Measurements from ENCODE around the gene KRT13. TPM values are rescaled to one million over a fixed set of nuclear protein-coding genes. Genes with fewer than 3 reads are reported as not detected.

Gene KRT13
- total RNA-seq, 1 experiment from 2014 or later = not detected

DNA sequence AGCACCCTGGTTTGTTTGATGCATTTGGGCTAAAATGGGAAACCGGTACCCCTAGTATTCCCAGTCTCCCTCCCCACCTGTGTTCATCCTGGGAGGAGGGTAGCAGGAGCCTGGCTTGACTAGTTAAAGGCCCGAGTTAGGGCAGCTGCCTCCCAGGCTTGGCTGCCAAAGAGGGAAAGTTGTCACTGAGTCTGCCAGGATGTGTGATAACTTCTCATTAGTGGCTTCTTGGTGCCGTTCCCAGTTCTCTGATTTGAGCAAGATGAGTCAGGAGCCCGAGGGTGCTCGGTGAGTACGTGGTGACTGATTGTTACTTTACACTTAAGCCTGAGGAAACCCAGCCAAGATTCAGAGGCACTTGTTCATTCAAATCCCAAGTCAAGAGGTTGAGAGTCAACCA is 40.7 kb downstream of the KRT13 start:
- Histone ChIP-seq H3K27ac (no peak overlapping the region), H3K36me3 (no peaks in the 10 kb centered on the region), H3K4me3 (no peak overlapping the region), H3K9me3 (replicated peaks) (no peaks in the 10 kb centered on the region), H3K4me1 (replicated peaks) (no peaks in the 10 kb centered on the region; the same call in 1 of the 2 replicates), H3K27me3 (replicated peaks) (no peaks in the 10 kb centered on the region)
- DNase-seq (ENCODE audit: low read depth in 1 of 2, low spot score in 2 of 2) = peak in 1 of 2 experiments; percentile 31

DNA sequence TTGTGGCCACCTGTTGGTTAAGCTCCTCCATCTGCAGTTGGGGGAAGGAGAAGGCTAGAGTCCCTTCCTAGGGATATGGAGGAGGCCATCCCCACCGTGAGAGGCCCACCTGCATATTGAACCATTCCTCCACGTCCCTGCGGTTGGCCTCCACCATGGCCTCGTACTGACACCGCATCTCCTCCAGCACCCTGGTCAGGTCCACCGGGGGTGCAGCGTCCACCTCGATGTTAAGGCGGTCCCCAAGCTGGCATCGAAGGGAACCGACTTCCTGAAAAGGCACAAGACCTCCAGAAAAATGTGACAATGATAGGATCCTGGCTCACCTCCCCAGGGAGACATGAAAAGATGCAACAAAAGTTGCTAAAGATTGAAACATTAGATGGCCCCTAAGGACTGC is 41.2 kb downstream of the KRT13 start:
- no peaks in the 10 kb centered on the region for H3K27me3 ChIP-seq (replicated peaks)
- H3K9me3 ChIP-seq (replicated peaks) = no peaks in the 10 kb centered on the region
- H3K27ac ChIP-seq = no peak overlapping the region
- no peak overlapping the region for H3K4me3 ChIP-seq
- H3K36me3 ChIP-seq = no peaks in the 10 kb centered on the region
- no peak for DNase-seq (ENCODE audit: low read depth in 1 of 2, low spot score in 2 of 2)
- no peaks in the 10 kb centered on the region; the same call in 1 of the 2 replicates for H3K4me1 ChIP-seq (replicated peaks)

DNA sequence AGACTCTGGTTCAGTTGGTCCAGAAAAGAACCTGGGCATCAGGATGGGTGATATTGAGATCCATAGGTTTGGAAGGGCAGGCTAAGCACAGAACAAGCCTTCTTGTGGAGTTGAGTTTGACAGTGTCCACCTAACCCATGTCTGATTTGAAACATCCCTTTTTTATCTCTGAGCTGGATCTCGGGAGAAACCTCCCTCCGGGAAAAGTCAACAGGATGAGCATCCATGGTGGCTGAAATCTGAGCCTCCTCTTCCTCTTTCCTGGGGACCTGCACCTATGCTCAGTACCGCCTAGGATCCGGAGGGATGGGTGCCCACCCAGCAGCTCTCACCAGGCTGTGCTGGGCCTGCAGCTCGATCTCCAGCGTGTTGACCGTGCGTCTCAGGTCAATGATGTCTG is 41.7 kb downstream of the KRT13 start:
- no peaks in the 10 kb centered on the region for H3K36me3 ChIP-seq
- DNase-seq (ENCODE audit: low read depth in 1 of 2, low spot score in 2 of 2) = no peak

DNA sequence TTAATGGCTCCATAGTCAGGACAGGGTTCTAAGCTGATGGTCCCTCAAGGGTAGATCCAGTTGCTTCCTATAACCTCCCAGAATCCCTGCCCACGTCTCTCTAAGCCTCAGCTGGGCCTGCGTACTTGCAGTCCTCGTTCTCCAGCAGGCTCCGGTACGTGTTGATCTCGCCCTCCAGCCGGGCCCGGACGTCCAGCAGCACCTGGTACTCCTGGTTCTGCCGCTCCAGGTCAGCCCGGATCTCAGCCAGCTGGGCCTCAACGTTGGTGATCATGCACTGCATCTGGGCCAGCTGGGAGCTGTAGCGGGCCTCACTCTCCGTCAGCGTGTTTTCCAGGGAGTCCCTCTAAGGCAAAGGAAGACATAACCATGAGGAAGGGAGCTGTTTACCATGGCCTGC is 42.7 kb downstream of the KRT13 start:
- H3K27ac ChIP-seq = no peak overlapping the region
- H3K4me1 ChIP-seq (replicated peaks) = peaks cover 4% of the 10 kb centered on the region; the same call in 1 of the 2 replicates
- H3K27me3 ChIP-seq (replicated peaks) = no peaks in the 10 kb centered on the region
- DNase-seq (ENCODE audit: low read depth in 1 of 2, low spot score in 2 of 2) = no peak
- no peaks in the 10 kb centered on the region for H3K9me3 ChIP-seq (replicated peaks)
- no peak overlapping the region for H3K4me3 ChIP-seq
- no peaks in the 10 kb centered on the region for H3K36me3 ChIP-seq

More for the DNA sequence above, 41.7 kb downstream of the KRT13 start:
- no peak overlapping the region for H3K4me3 ChIP-seq
- peaks cover under 1% of the 10 kb centered on the region; the same call in 1 of the 2 replicates for H3K4me1 ChIP-seq (replicated peaks)
- H3K27ac ChIP-seq = no peak overlapping the region
- no peaks in the 10 kb centered on the region for H3K27me3 ChIP-seq (replicated peaks)
- no peaks in the 10 kb centered on the region for H3K9me3 ChIP-seq (replicated peaks)

DNA sequence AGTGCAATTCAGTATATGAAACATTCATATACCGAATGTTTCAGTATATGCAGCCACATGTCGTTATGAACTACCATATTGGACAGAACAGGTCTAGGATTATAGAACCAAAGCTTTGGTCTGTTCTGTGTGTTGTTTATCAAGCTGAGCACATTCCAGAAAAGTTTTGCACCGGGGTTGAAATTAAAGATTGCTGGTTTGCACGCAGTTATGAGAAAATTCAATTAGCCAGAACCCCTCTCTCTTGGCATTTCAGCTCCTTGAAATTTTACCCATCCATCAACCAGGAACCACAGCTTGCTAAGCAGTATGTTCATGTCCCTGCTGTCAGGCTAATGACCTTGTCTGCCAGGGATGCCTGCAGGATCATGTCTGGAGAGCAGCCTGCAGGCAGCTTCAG is 47.7 kb downstream of the KRT13 start:
- Histone ChIP-seq H3K27me3 (replicated peaks) (no peaks in the 10 kb centered on the region), H3K4me3 (no peak overlapping the region), H3K27ac (no peak overlapping the region), H3K9me3 (replicated peaks) (no peaks in the 10 kb centered on the region), H3K36me3 (no peaks in the 10 kb centered on the region), H3K4me1 (replicated peaks) (peaks cover 14% of the 10 kb centered on the region)
- no peak for DNase-seq (ENCODE audit: low read depth in 1 of 2, low spot score in 2 of 2)

DNA sequence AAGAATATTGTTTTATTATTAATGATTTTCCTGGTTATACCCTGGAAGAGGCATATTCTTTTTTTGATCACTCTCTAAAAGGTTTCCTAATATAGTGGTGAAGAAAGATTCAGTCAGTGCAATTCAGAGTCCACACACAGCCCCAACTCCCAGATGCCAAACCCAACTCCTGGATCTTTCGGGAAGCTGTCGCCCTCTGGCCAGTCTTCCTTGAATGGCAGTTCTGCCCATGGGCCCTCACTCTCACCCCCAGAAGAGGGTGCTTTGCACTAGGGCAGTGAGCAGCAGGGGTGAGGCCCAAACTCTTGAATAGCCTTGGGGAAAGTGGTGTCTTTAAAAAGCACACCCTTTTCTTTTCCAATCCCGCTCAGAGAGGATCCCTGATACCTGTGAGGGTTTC is 49.2 kb downstream of the KRT13 start:
- Histone ChIP-seq H3K9me3 (replicated peaks) (peaks cover 3% of the 10 kb centered on the region; the same call in 1 of the 2 replicates), H3K36me3 (no peaks in the 10 kb centered on the region), H3K27ac (no peak overlapping the region), H3K27me3 (replicated peaks) (no peaks in the 10 kb centered on the region), H3K4me1 (replicated peaks) (peaks cover 26% of the 10 kb centered on the region), H3K4me3 (no peak overlapping the region)
- no peak for DNase-seq (ENCODE audit: low read depth in 1 of 2, low spot score in 2 of 2)

DNA sequence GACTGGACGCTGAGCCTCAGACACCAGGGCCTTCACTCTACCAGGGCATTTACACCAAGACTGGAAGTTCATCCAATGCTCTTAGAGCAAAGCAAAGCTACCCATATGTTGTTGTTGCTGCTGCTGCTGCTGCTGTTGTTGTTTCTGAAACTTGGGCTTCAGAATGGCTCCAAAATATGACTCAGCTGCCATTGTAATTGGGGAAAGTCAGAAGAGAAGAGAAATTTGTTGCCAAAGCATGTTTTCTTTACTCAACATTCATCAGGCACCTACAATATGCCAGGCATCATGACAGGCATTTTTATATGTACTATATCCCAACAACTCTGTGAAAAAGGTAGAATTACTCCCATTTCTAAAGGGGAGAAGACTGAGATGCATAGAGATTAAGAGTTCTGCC is 50.2 kb downstream of the KRT13 start:
- H3K9me3 ChIP-seq (replicated peaks) = peaks cover 3% of the 10 kb centered on the region; the same call in 1 of the 2 replicates
- H3K27ac ChIP-seq = no peak overlapping the region
- peaks cover 33% of the 10 kb centered on the region for H3K4me1 ChIP-seq (replicated peaks)
- H3K36me3 ChIP-seq = no peaks in the 10 kb centered on the region
- no peak for DNase-seq (ENCODE audit: low read depth in 1 of 2, low spot score in 2 of 2)
- H3K4me3 ChIP-seq = no peak overlapping the region
- no peaks in the 10 kb centered on the region for H3K27me3 ChIP-seq (replicated peaks)

DNA sequence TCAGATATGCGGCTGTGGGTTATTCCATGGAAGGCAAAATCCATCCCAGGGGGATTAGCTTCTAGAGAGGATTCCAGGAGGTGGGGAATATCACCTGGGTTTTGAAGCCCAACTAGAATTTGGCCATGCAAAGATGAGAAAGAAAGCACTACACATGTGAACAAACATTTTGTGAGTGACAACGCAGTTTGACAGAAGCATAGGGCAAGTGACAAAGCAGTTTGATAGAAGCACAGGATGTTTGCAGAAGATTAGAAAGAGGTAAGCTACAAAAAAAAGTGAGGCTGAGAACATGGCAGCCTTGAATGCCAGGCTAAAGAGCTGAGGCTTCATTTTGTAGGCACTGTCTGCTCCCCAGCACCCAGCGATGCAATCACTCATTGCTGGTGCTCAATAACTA is 52.3 kb downstream of the KRT13 start:
- Histone ChIP-seq H3K36me3 (no peaks in the 10 kb centered on the region), H3K9me3 (replicated peaks) (peaks cover 3% of the 10 kb centered on the region; the same call in 1 of the 2 replicates), H3K4me3 (no peak overlapping the region), H3K4me1 (replicated peaks) (peaks cover 29% of the 10 kb centered on the region), H3K27ac (no peak overlapping the region), H3K27me3 (replicated peaks) (no peaks in the 10 kb centered on the region)
- DNase-seq (ENCODE audit: low read depth in 1 of 2, low spot score in 2 of 2) = no peak

DNA sequence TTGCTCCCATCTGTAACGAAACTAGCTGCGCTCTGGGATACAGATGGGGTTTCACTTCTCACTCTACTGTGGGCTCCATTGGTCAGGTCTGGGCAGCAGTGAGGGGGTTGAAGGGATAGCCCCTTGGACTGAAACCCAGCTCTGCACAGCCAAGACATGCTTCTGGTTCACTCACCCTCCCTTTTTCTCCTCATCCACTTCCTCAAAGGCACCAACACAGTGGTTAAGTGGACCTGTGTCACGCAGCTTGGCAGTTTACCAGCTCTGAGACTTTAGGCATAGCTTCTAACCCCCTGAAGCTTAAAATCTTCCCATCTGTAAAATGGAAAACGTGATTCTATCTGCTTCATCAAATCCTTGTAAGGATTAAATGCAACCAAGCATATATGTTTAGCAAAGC is 53.1 kb downstream of the KRT13 start:
- Histone ChIP-seq H3K4me1 (replicated peaks) (peaks cover 32% of the 10 kb centered on the region), H3K4me3 (no peak overlapping the region), H3K27ac (no peak overlapping the region), H3K27me3 (replicated peaks) (no peaks in the 10 kb centered on the region), H3K36me3 (no peaks in the 10 kb centered on the region), H3K9me3 (replicated peaks) (peaks cover 3% of the 10 kb centered on the region; the same call in 1 of the 2 replicates)
- DNase-seq (ENCODE audit: low read depth in 1 of 2, low spot score in 2 of 2) = no peak

DNA sequence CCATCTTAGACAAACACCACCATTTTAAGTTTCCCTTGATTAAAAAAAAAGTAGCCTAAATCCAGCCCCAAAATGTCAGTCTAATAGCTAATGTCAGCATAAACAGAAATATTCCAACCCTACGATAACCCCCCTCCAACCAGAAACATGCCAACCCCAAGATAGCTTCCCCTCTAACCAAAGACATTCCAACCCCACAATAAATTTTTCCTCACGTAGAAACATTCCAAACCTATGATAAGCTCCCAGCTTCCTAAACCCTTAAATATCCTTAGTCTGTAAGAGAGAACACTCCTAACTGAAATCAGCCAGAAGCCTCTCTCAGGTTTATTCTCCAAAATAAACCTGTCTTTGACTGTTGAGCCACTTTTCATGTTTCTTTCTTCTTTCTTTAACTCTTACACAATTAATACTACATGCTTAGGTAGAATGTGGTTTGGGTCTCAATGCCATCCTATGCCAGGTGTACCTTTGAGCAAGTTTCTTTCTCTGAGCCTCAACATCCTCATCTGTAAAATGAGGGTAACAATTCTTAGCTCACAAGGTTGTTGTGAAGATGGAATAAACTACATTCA is 54.2 kb downstream of the KRT13 start:
- no peaks in the 10 kb centered on the region for H3K36me3 ChIP-seq
- peak overlapping the region; percentile 62 for H3K27ac ChIP-seq
- H3K9me3 ChIP-seq (replicated peaks) = peaks cover 3% of the 10 kb centered on the region; the same call in 1 of the 2 replicates
- H3K4me1 ChIP-seq (replicated peaks) = peaks cover 39% of the 10 kb centered on the region
- H3K4me3 ChIP-seq = no peak overlapping the region
- peak in 1 of 2 experiments; percentile 55 for DNase-seq (ENCODE audit: low read depth in 1 of 2, low spot score in 2 of 2)
- H3K27me3 ChIP-seq (replicated peaks) = no peaks in the 10 kb centered on the region

Other genes with a start within 250 kb of the KRT13 start
- gene KRTAP9-6, start 240.2 kb downstream of the KRT13 start, total RNA-seq (2014; rRNA removed; shearing (Covaris generic)) = not detected in 2 replicates
- gene KRTAP9-7, start 229.9 kb downstream of the KRT13 start, total RNA-seq (2014; rRNA removed; shearing (Covaris generic)) = not detected in 2 replicates
- gene KRTAP29-1, start 202.8 kb downstream of the KRT13 start, total RNA-seq (2014; rRNA removed; shearing (Covaris generic)) = not detected in 2 replicates
- gene KRTAP16-1, start 196.3 kb downstream of the KRT13 start, total RNA-seq (2014; rRNA removed; shearing (Covaris generic)) = not detected in 2 replicates
- not detected in 2 replicates for gene KRTAP17-1, start 189.9 kb downstream of the KRT13 start, total RNA-seq (2014; rRNA removed; shearing (Covaris generic))
- gene KRT33A, start 154.8 kb downstream of the KRT13 start, total RNA-seq (2014; rRNA removed; shearing (Covaris generic)) = not detected in 2 replicates
- 0.21 and 0.72 TPM in 2 replicates for gene KRT33B, start 135.8 kb downstream of the KRT13 start, total RNA-seq (2014; rRNA removed; shearing (Covaris generic))
- gene KRT34, start 123.3 kb downstream of the KRT13 start, total RNA-seq (2014; rRNA removed; shearing (Covaris generic)) = 0.84 and 1.6 TPM in 2 replicates
- not detected in 2 replicates for gene KRT31, start 108.0 kb downstream of the KRT13 start, total RNA-seq (2014; rRNA removed; shearing (Covaris generic))
- not detected in 2 replicates for gene KRT37, start 81.0 kb downstream of the KRT13 start, total RNA-seq (2014; rRNA removed; shearing (Covaris generic))
- gene KRT38, start 64.6 kb downstream of the KRT13 start, total RNA-seq (2014; rRNA removed; shearing (Covaris generic)) = not detected in 2 replicates
- not detected in 2 replicates for gene KRT32, start 38.2 kb downstream of the KRT13 start, total RNA-seq (2014; rRNA removed; shearing (Covaris generic))
- not detected in 2 replicates for gene KRT35, start 24.5 kb downstream of the KRT13 start, total RNA-seq (2014; rRNA removed; shearing (Covaris generic))
- not detected in 2 replicates for gene KRT36, start 15.7 kb downstream of the KRT13 start, total RNA-seq (2014; rRNA removed; shearing (Covaris generic))
- 1.6 and 3.9 TPM in 2 replicates for gene KRT15, start 13.3 kb upstream of the KRT13 start, total RNA-seq (2014; rRNA removed; shearing (Covaris generic))
- not detected in 2 replicates for gene KRT19, start 22.7 kb upstream of the KRT13 start, total RNA-seq (2014; rRNA removed; shearing (Covaris generic))
- gene KRT9, start 66.4 kb upstream of the KRT13 start, total RNA-seq (2014; rRNA removed; shearing (Covaris generic)) = not detected in 2 replicates
- gene KRT14, start 81.3 kb upstream of the KRT13 start, total RNA-seq (2014; rRNA removed; shearing (Covaris generic)) = 0.92 TPM in 1 of 2 replicates, not detected in the other
- gene KRT16, start 107.2 kb upstream of the KRT13 start, total RNA-seq (2014; rRNA removed; shearing (Covaris generic)) = 0.37 TPM in 1 of 2 replicates, not detected in the other
- gene KRT17, start 119.0 kb upstream of the KRT13 start, total RNA-seq (2014; rRNA removed; shearing (Covaris generic)) = 3,176 and 3,345 TPM in 2 replicates
- gene EIF1, start 183.3 kb upstream of the KRT13 start, total RNA-seq (2014; rRNA removed; shearing (Covaris generic)) = 80.1 and 91.0 TPM in 2 replicates
- gene GAST, start 206.7 kb upstream of the KRT13 start, total RNA-seq (2014; rRNA removed; shearing (Covaris generic)) = not detected in 2 replicates
- not detected in 2 replicates for gene HAP1, start 229.0 kb upstream of the KRT13 start, total RNA-seq (2014; rRNA removed; shearing (Covaris generic))